Stimulated activated naive CD8-positive, alpha-beta T cell treated with anti-CD3 and anti-CD28 coated beads, Interleukin-15, Interleukin-2, amounts not matched to agents 100 ng/mL and 50 ng/mL, for 24 hours (primary cell): ENCODE measurements around the gene CEP120.
"Not testable (repeated sequence)": the region's sequence is repeated elsewhere in the genome, so short reads cannot be mapped to it uniquely, and the experiment has no call there.

ENCODE experiments used
- H3K27ac Mint-ChIP-seq: one replicate; pipeline ENCODE4 v1.8.0; 2021; ENCODE audit warnings: mild to moderate bottlenecking, mixed read lengths
- H3K27me3 Mint-ChIP-seq: one replicate; pipeline ENCODE4 v1.8.0; 2021; ENCODE audit warnings: mixed read lengths
- H3K36me3 Mint-ChIP-seq: one replicate; pipeline ENCODE4 v1.8.0; 2021; ENCODE audit warnings: low read depth, mixed read lengths
- H3K4me1 Mint-ChIP-seq: one replicate; pipeline ENCODE4 v1.8.0; 2021; ENCODE audit warnings: low read depth, mixed read lengths
- H3K4me3 Mint-ChIP-seq: one replicate; pipeline ENCODE4 v1.8.0; 2021; ENCODE audit warnings: mild to moderate bottlenecking, mixed read lengths
- H3K9me3 Mint-ChIP-seq: one replicate; pipeline ENCODE4 v1.8.0; 2021; ENCODE audit warnings: mixed read lengths

Gene CEP120

GRCh38 chr5:123308377-123308776 is 114.8 kb downstream of the CEP120 start:
- not testable (repeated sequence) for H3K27ac Mint-ChIP-seq, H3K4me3 Mint-ChIP-seq

DNA sequence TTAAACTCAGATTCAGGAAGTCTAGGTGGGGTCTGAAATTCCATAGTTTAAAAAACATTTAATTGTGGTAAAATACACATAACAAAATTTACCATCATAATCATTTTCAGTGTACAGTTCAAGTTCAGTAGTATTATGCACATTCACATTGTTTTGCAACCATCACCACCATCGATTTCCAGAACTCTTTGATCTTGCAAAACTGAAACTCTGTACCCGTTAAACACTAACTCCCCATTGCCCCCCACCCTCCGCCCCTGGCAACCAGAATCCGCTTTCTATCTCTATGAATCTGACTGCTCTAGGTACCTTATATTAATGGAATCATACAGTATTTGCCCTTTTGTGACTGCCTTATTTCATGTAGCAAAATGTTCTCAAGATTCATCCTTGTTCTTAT is 117.5 kb downstream of the CEP120 start:
- Mint-ChIP-seq H3K36me3 (no peaks in the 10 kb centered on the region), H3K27me3 (no peaks in the 10 kb centered on the region), H3K4me3 (no peak overlapping the region), H3K9me3 (no peaks in the 10 kb centered on the region), H3K27ac (no peak overlapping the region), H3K4me1 (no peaks in the 10 kb centered on the region)

More at GRCh38 chr5:123308377-123308776, 114.8 kb downstream of the CEP120 start:
- H3K4me1 Mint-ChIP-seq, H3K9me3 Mint-ChIP-seq, H3K36me3 Mint-ChIP-seq, H3K27me3 Mint-ChIP-seq: not testable (repeated sequence)

- H3K36me3 Mint-ChIP-seq = no peaks in the 10 kb centered on the region
- H3K4me1 Mint-ChIP-seq = no peaks in the 10 kb centered on the region
- no peak overlapping the region for H3K27ac Mint-ChIP-seq
Observed at GRCh38 chr5:123304777-123305316, 118.4 kb downstream of the CEP120 start.

DNA sequence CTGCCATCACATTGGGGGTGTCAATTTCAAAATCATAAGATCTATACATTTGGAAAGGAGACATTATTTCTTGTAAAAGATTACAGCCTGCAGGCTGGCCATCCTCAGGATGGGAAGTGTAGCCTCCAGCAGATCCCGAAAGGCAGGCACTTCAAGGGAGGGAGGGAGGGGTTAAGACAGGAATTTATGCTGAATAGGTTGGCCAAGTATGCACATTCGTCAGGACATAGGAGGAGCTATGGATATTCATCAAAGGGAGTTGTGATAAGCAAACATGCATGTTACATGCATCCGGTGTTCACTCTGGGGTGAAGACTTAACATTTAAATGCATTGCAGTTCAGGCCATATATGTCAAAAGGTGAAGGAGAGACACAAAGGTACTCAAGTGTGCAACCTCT is 119.4 kb downstream of the CEP120 start:
- Mint-ChIP-seq H3K27me3 (peaks cover 12% of the 10 kb centered on the region), H3K27ac (no peak overlapping the region), H3K4me3 (no peak overlapping the region), H3K9me3 (peaks cover 13% of the 10 kb centered on the region), H3K36me3 (no peaks in the 10 kb centered on the region), H3K4me1 (no peaks in the 10 kb centered on the region)

More at GRCh38 chr5:123304777-123305316, 118.4 kb downstream of the CEP120 start:
- no peak overlapping the region for H3K4me3 Mint-ChIP-seq
- peaks cover 8% of the 10 kb centered on the region for H3K27me3 Mint-ChIP-seq
- H3K9me3 Mint-ChIP-seq = peaks cover 8% of the 10 kb centered on the region

- Mint-ChIP-seq H3K4me3 (no peak overlapping the region), H3K27me3 (peaks cover 12% of the 10 kb centered on the region), H3K4me1 (no peaks in the 10 kb centered on the region), H3K9me3 (peaks cover 16% of the 10 kb centered on the region), H3K27ac (no peak overlapping the region), H3K36me3 (no peaks in the 10 kb centered on the region)
Observed at GRCh38 chr5:123300266-123300665, 122.9 kb downstream of the CEP120 start.

DNA sequence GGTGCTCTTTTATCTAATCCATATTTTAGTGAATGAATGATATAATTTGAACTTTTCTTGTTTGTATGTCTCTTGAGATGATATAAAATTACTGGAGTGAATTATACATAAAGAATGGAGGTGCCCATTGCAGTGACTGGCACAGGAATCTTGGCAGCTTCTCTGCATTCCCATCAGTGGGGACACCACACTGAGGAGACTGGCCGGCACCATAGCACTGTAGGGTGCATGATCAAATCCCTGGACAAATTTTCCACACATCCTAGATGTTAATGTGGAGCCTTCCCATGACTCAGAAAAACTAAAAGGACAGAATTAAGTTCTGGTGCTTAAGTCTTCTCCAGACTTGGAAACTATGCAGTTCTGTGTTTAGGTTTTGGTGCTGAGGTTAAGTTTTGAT is 124.1 kb downstream of the CEP120 start:
- Mint-ChIP-seq H3K9me3 (peaks cover 16% of the 10 kb centered on the region), H3K4me3 (no peak overlapping the region), H3K27me3 (peaks cover 15% of the 10 kb centered on the region), H3K36me3 (no peaks in the 10 kb centered on the region), H3K27ac (no peak overlapping the region), H3K4me1 (no peaks in the 10 kb centered on the region)

- H3K36me3 Mint-ChIP-seq = no peaks in the 10 kb centered on the region
- peaks cover 15% of the 10 kb centered on the region for H3K27me3 Mint-ChIP-seq
- H3K4me3 Mint-ChIP-seq = no peak overlapping the region
- H3K27ac Mint-ChIP-seq = no peak overlapping the region
- no peaks in the 10 kb centered on the region for H3K4me1 Mint-ChIP-seq
- H3K9me3 Mint-ChIP-seq = peaks cover 16% of the 10 kb centered on the region
Observed at GRCh38 chr5:123298335-123299030, 124.7 kb downstream of the CEP120 start.

DNA sequence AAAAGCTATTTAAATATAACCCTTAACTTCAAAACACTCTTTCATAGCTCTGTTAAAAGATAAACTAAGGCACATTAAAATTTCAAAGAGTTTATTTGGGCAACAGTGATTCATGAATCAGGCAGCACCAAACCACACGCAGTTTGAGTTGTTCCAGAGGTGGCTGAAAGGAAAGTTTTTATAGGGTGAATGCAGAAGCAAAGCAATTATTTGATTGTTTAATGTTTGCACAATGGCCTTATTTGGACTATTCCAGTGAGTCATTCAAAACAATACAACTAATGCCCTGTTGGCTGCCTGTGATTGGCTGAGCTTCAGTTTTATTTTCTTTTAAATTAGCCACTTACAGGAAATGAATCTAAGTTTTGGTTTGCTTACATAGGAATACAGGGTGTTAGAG is 125.3 kb downstream of the CEP120 start:
- Mint-ChIP-seq H3K36me3 (no peaks in the 10 kb centered on the region), H3K27me3 (peaks cover 15% of the 10 kb centered on the region), H3K4me1 (no peaks in the 10 kb centered on the region), H3K9me3 (peaks cover 16% of the 10 kb centered on the region), H3K4me3 (no peak overlapping the region), H3K27ac (no peak overlapping the region)

- Mint-ChIP-seq H3K4me1 (no peaks in the 10 kb centered on the region), H3K9me3 (peaks cover 16% of the 10 kb centered on the region), H3K27ac (no peak overlapping the region), H3K36me3 (no peaks in the 10 kb centered on the region), H3K4me3 (no peak overlapping the region), H3K27me3 (peaks cover 15% of the 10 kb centered on the region)
Observed at GRCh38 chr5:123297198-123297831, 125.9 kb downstream of the CEP120 start.
